ENCODE results near the gene CRYBG1.

GRCh38 chr6:106381223-106381622 is 20.7 kb downstream of the CRYBG1 start:
- no peak for TF ChIP-seq CTCF (IDR thresholded peaks at IDR 0.05 in 2 of 3, conservative IDR thresholded peaks at IDR 0.05 in 1 of 3; ENCODE audit: borderline replicate concordance in 1 of 3, insufficient read depth in 1 of 3, low read depth in 2 of 3, low read length in 2 of 3)
- no peak for TF ChIP-seq ZFX (IDR thresholded peaks at IDR 0.05)
- TF ChIP-seq CEBPB (IDR thresholded peaks at IDR 0.05; ENCODE audit: low read depth), result no peak
- TF ChIP-seq EZH2phosphoT487 (IDR thresholded peaks at IDR 0.05; ENCODE audit: borderline replicate concordance), result no peak
- no peak for TF ChIP-seq POLR2A (IDR thresholded peaks at IDR 0.05; ENCODE audit: borderline replicate concordance, extremely low read depth, insufficient read depth, insufficient read length)

All from HCT116 (cell line).